IPS-18a (cell line): ENCODE data around the gene RBFOX1.

ENCODE experiments used
- H3K27ac ChIP-seq: one replicate; pipeline ENCODE4 v1.5.1; 2013; ENCODE audit warnings: low read length
- H3K27me3 ChIP-seq: one replicate; pipeline ENCODE4 v1.6.1; 2013; ENCODE audit warnings: mild to moderate bottlenecking, low read length; ENCODE audit not compliant: control insufficient read depth, insufficient read depth
- H3K36me3 ChIP-seq: one replicate; pipeline ENCODE4 v1.6.1; 2013; ENCODE audit warnings: low read depth, low read length; ENCODE audit not compliant: control insufficient read depth
- H3K4me1 ChIP-seq: one replicate; pipeline ENCODE4 v1.6.1; 2013; ENCODE audit warnings: low read depth, low read length; ENCODE audit not compliant: control insufficient read depth
- H3K4me3 ChIP-seq: one replicate; pipeline ENCODE4 v1.5.1; 2013; ENCODE audit warnings: low read length
- H3K9ac ChIP-seq: one replicate; pipeline ENCODE4 v1.6.1; 2013; ENCODE audit warnings: mild to moderate bottlenecking, low read length, moderate library complexity
- H3K9me3 ChIP-seq: one replicate; pipeline ENCODE4 v1.6.1; 2013; ENCODE audit warnings: low read depth, low read length; ENCODE audit not compliant: control insufficient read depth

The RBFOX1 gene

GRCh38 chr16:7548796-7549318, 216.2 kb downstream of the RBFOX1 start:
- Histone ChIP-seq H3K9ac (no peak overlapping the region), H3K27ac (no peak overlapping the region), H3K27me3 (no peaks in the 10 kb centered on the region), H3K4me1 (peaks cover 5% of the 10 kb centered on the region), H3K9me3 (no peaks in the 10 kb centered on the region), H3K36me3 (no peaks in the 10 kb centered on the region), H3K4me3 (no peak overlapping the region)

DNA sequence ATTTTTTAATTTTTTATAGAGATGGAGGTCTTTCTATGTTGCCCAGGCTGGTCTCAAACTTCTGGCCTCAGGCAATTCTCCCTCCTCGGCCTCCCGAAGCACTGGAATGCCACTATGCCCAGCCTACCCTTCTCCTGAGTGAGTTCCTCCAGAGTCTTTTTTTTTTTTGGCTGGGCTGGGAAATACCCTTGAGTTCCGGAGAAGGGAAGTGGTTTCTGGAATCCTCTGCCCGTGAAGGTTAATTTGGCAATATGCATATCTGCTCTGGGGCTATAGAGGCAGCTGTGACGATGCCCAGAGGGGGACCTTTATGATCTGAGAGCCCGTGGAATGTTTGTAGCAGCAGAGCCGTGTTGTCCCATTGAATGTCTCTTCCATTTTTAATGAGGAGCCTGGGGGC, 217.5 kb downstream of the RBFOX1 start:
- no peak overlapping the region for H3K27ac ChIP-seq
- H3K4me3 ChIP-seq = no peak overlapping the region
- peaks cover 3% of the 10 kb centered on the region for H3K4me1 ChIP-seq
- no peaks in the 10 kb centered on the region for H3K9me3 ChIP-seq
- no peaks in the 10 kb centered on the region for H3K27me3 ChIP-seq
- H3K9ac ChIP-seq = no peak overlapping the region
- no peaks in the 10 kb centered on the region for H3K36me3 ChIP-seq

DNA sequence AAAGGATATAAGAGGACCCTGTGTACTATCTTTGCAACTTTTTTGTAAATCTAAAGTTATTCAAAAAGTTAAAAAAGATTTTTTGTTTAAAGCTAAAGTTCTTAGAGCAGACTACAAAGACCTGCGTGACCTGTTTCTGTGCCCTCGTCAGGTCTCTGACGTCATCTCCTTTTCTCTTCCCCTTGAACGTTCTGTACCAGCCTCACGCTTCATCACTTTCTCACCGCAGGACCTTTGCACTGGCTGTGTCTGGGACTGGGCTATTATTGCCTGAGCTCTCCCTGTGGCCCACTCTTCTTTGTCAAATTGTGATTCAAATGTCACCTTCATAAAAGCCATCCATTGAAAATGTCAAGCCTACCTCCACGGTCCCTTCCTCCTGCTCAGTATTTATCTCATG, 222.8 kb downstream of the RBFOX1 start:
- H3K4me1 ChIP-seq = no peaks in the 10 kb centered on the region
- no peak overlapping the region for H3K27ac ChIP-seq
- no peak overlapping the region for H3K4me3 ChIP-seq
- no peaks in the 10 kb centered on the region for H3K27me3 ChIP-seq
- H3K9ac ChIP-seq = no peak overlapping the region
- no peaks in the 10 kb centered on the region for H3K36me3 ChIP-seq
- H3K9me3 ChIP-seq = no peaks in the 10 kb centered on the region

DNA sequence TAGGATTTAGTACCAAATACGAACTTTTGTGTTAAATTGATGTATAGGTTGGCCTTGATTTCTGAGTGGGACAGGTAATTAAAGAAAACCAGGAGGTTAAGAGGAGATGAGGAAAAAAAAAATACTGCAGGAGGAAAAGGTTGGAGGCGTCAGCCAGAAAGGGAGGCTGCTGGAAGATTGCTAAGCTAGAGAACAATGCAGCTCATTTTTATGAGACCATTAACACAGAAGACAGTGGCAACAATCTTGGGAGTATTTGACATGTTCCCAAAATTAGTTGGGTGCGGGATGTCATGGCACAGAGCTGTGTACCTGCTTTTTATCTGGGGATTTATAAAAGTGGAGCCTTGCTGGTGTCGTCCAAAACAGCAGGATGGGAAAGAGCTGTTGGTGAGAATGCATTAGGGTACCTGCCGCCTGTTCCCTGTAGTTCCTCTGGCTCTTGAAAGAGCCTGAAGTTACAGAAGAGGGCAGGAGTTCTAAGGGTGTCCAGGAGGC, 229.3 kb downstream of the RBFOX1 start:
- Histone ChIP-seq H3K9ac (no peak overlapping the region), H3K27me3 (no peaks in the 10 kb centered on the region), H3K9me3 (no peaks in the 10 kb centered on the region), H3K27ac (no peak overlapping the region), H3K4me3 (no peak overlapping the region), H3K36me3 (no peaks in the 10 kb centered on the region), H3K4me1 (no peaks in the 10 kb centered on the region)

DNA sequence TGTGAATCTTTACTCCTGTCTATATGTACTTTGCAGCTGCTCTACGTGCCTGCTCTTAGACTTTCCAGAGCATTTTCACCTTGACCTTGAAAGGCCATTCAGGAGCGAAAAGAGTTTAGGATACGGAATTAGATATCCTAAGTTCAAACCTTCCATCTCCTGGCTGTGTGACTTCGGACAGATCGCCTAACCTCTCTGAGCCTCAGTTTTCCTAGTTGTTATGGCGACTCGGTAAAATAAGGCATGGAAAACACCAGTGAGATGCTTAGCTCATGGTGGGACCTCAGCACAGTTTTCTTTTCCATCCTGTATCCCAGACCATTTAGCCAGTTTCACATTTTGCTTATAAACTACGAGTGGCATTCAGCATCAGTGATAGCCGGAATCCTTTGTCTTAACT, 233.7 kb downstream of the RBFOX1 start:
- H3K9ac ChIP-seq = no peak overlapping the region
- H3K9me3 ChIP-seq = no peaks in the 10 kb centered on the region
- H3K27me3 ChIP-seq = no peaks in the 10 kb centered on the region
- no peak overlapping the region for H3K27ac ChIP-seq
- no peak overlapping the region for H3K4me3 ChIP-seq
- H3K36me3 ChIP-seq = no peaks in the 10 kb centered on the region
- no peaks in the 10 kb centered on the region for H3K4me1 ChIP-seq

GRCh38 chr16:7571366-7571765, 238.7 kb downstream of the RBFOX1 start:
- Histone ChIP-seq H3K9ac (no peak overlapping the region), H3K4me3 (no peak overlapping the region), H3K27me3 (no peaks in the 10 kb centered on the region), H3K27ac (no peak overlapping the region), H3K4me1 (no peaks in the 10 kb centered on the region), H3K36me3 (no peaks in the 10 kb centered on the region), H3K9me3 (no peaks in the 10 kb centered on the region)

DNA sequence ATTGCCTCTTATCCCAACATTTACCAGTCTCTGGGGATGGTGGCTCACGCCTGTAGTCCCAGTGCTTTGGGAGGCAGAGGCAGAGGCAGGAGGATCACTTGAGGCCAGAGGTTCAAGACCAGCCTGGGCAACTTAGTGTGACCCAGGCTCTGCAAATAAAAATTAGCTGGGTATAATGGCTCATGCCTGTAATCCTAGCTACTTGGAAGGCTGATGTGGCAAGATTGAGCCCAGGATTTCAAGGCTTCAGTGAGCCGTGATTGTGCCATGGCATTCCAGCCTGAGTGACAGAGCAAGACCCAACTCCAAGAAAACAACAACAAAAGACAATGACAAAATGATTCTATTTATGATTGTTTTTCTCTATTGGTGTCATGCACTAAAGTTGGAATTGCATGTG, 244.9 kb downstream of the RBFOX1 start:
- Histone ChIP-seq H3K4me3 (no peak overlapping the region), H3K4me1 (no peaks in the 10 kb centered on the region), H3K9me3 (no peaks in the 10 kb centered on the region), H3K36me3 (no peaks in the 10 kb centered on the region), H3K9ac (no peak overlapping the region), H3K27ac (no peak overlapping the region), H3K27me3 (no peaks in the 10 kb centered on the region)

GRCh38 chr16:7579454-7579853, 246.8 kb downstream of the RBFOX1 start:
- Histone ChIP-seq H3K9ac (no peak overlapping the region), H3K36me3 (no peaks in the 10 kb centered on the region), H3K4me3 (no peak overlapping the region), H3K27ac (no peak overlapping the region), H3K4me1 (no peaks in the 10 kb centered on the region), H3K9me3 (no peaks in the 10 kb centered on the region), H3K27me3 (no peaks in the 10 kb centered on the region)

GRCh38 chr16:7581175-7581574, 248.5 kb downstream of the RBFOX1 start:
- Histone ChIP-seq H3K36me3 (no peaks in the 10 kb centered on the region), H3K27ac (no peak overlapping the region), H3K4me1 (no peaks in the 10 kb centered on the region), H3K9me3 (no peaks in the 10 kb centered on the region), H3K27me3 (no peaks in the 10 kb centered on the region), H3K4me3 (no peak overlapping the region), H3K9ac (no peak overlapping the region)

DNA sequence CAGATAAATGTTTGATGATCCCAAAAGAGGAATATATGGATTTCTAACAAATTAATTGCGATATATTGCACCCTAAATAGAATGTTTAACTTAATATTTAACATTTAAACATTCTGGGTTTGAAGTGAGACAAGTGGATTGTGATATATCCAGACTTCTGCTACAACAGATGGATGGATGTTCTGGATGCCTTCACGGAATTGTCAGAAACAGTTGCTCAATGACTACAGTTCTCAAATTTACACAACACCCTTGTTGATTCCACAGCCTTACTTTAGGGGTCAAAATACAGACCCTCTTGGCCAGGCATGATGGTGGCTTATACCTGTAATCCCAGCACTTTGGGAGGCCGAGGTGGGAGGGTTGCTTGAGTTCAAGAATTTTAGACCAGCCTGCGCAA, 250.8 kb downstream of the RBFOX1 start:
- no peaks in the 10 kb centered on the region for H3K4me1 ChIP-seq
- H3K27me3 ChIP-seq = no peaks in the 10 kb centered on the region
- H3K4me3 ChIP-seq = no peak overlapping the region
- no peak overlapping the region for H3K9ac ChIP-seq
- no peaks in the 10 kb centered on the region for H3K9me3 ChIP-seq
- H3K36me3 ChIP-seq = no peaks in the 10 kb centered on the region
- no peak overlapping the region for H3K27ac ChIP-seq

DNA sequence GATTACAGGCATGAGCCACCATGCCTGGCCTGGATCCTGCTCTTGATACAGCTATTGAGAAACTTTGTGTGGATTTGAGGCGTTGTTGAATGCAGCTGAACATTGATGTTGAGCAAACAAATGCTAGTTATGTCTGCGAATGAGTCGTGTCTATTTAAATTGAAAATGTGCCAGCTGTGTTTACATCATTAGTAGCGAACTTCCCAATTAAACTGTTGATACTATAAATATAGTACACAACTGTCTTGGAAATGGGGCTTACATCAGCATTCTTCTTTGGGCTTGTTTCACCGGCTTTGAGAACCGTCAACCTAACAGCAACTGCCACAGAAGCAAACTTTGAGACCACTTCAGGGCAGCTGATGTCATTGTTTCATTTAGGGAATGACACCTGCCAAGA, 251.9 kb downstream of the RBFOX1 start:
- H3K27ac ChIP-seq = no peak overlapping the region

GRCh38 chr16:7585705-7586104, 253.1 kb downstream of the RBFOX1 start:
- no peak overlapping the region for H3K4me3 ChIP-seq
- no peak overlapping the region for H3K9ac ChIP-seq
- no peaks in the 10 kb centered on the region for H3K27me3 ChIP-seq

More for the DNA sequence above, 251.9 kb downstream of the RBFOX1 start:
- Histone ChIP-seq H3K4me3 (no peak overlapping the region), H3K9me3 (no peaks in the 10 kb centered on the region), H3K9ac (no peak overlapping the region), H3K4me1 (peaks cover 3% of the 10 kb centered on the region), H3K36me3 (no peaks in the 10 kb centered on the region), H3K27me3 (no peaks in the 10 kb centered on the region)

More at GRCh38 chr16:7585705-7586104, 253.1 kb downstream of the RBFOX1 start:
- Histone ChIP-seq H3K36me3 (no peaks in the 10 kb centered on the region), H3K4me1 (peaks cover 3% of the 10 kb centered on the region), H3K9me3 (no peaks in the 10 kb centered on the region), H3K27ac (no peak overlapping the region)
